Liver (tissue), 9 donors: ENCODE measurements around the gene TMEM131. TPM values are rescaled to one million over a fixed set of nuclear protein-coding genes. Genes with fewer than 3 reads are reported as not detected.

Experiments
- DNase-seq: peaks from one replicate; pipeline ENCODE4 v3.0.0-alpha.2; 2017; ENCODE audit warnings: low spot score
- H3K27ac ChIP-seq, 2 donors: one replicate each; pipeline ENCODE4 v1.7.0; 2013; ENCODE audit warnings: inconsistent platforms in 2 of 2, low read length in 2 of 2, control low read depth in 1 of 2, low read depth in 1 of 2, mild to moderate bottlenecking in 1 of 2
- H3K27me3 ChIP-seq, 4 donors: one replicate each; pipeline versions ENCODE4 v1.6.1 to v1.7.0; 2013; ENCODE audit warnings: low read length in 3 of 4, inconsistent platforms in 1 of 4, mild to moderate bottlenecking in 1 of 4, moderate library complexity in 1 of 4; ENCODE audit not compliant: control insufficient read depth in 4 of 4, insufficient read depth in 4 of 4
- H3K36me3 ChIP-seq, 4 donors: one replicate each; pipeline versions ENCODE4 v1.6.1 to v1.7.0; 2013; ENCODE audit warnings: low read length in 3 of 4, mild to moderate bottlenecking in 3 of 4, low read depth in 1 of 4, moderate library complexity in 1 of 4; ENCODE audit not compliant: control insufficient read depth in 4 of 4, insufficient read depth in 3 of 4
- H3K4me1 ChIP-seq, 4 donors: one replicate each; pipeline versions ENCODE4 v1.6.1 to v1.7.0; 2013; ENCODE audit warnings: low read length in 3 of 4, mild to moderate bottlenecking in 3 of 4, moderate library complexity in 1 of 4; ENCODE audit not compliant: control insufficient read depth in 4 of 4, insufficient read depth in 4 of 4
- H3K4me3 ChIP-seq, 3 donors: one replicate each; pipeline versions ENCODE4 v1.6.1 to v1.7.0; 2013; ENCODE audit warnings: low read length in 3 of 3, control low read depth in 1 of 3, low read depth in 1 of 3, mild to moderate bottlenecking in 1 of 3
- H3K9ac ChIP-seq, 2 donors: one replicate each; pipeline ENCODE4 v1.7.0; 2013; ENCODE audit warnings: low read length in 2 of 2, mild to moderate bottlenecking in 2 of 2, moderate library complexity in 2 of 2, control low read depth in 1 of 2, low read depth in 1 of 2
- H3K9me3 ChIP-seq, 4 donors: one replicate each; pipeline versions ENCODE4 v1.6.1 to v1.7.0; 2013; ENCODE audit warnings: low read length in 3 of 4; ENCODE audit not compliant: control insufficient read depth in 4 of 4
- CTCF ChIP-seq: fragments of 150-350 bp; IDR thresholded peaks from 2 replicates; pipeline ENCODE4 v1.5.1; 2017; ENCODE audit warnings: improper control_type of control experiment, low read depth, low read length; ENCODE audit not compliant: missing input control
- EGR1 ChIP-seq, 2 donors: IDR thresholded peaks; 2 replicates each; pipeline ENCODE4 v1.6.1; 2016 to 2018; ENCODE audit warnings: antibody characterized with exemption in 2 of 2, low read depth in 2 of 2
- FOXA1 ChIP-seq: IDR thresholded peaks from 2 replicates; pipeline ENCODE4 v1.6.1; 2016; ENCODE audit warnings: antibody characterized with exemption
- GABPA ChIP-seq, 2 donors: IDR thresholded peaks in 1 of 2; conservative IDR thresholded peaks in 1 of 2; 2 replicates each; pipeline ENCODE4 v1.6.1; 2016; ENCODE audit warnings: antibody characterized with exemption in 2 of 2, mild to moderate bottlenecking in 1 of 2, moderate library complexity in 1 of 2
- HNF4G ChIP-seq: IDR thresholded peaks from 2 replicates; pipeline ENCODE4 v1.6.1; 2016; ENCODE audit warnings: antibody characterized with exemption
- JUND ChIP-seq, 2 donors: IDR thresholded peaks; 2 replicates each; pipeline ENCODE4 v1.6.1; 2016; ENCODE audit warnings: antibody characterized with exemption in 2 of 2
- NR2F2 ChIP-seq: IDR thresholded peaks from 2 replicates; pipeline ENCODE4 v1.6.1; 2016; ENCODE audit warnings: antibody characterized with exemption
- RAD21 ChIP-seq, 2 donors: IDR thresholded peaks; 2 replicates each; pipeline ENCODE4 v1.6.1; 2016; ENCODE audit warnings: antibody characterized with exemption in 2 of 2, mild to moderate bottlenecking in 2 of 2
- REST ChIP-seq: IDR thresholded peaks from 2 replicates; pipeline ENCODE4 v1.6.1; 2016; ENCODE audit warnings: antibody characterized with exemption, mild to moderate bottlenecking
- RXRA ChIP-seq, 2 donors: IDR thresholded peaks; 2 replicates each; pipeline ENCODE4 v1.6.1; 2017 to 2018; ENCODE audit warnings: antibody characterized with exemption in 2 of 2, mild to moderate bottlenecking in 1 of 2
- TAF1 ChIP-seq: conservative IDR thresholded peaks from 2 replicates; pipeline ENCODE4 v1.6.1; 2016; ENCODE audit warnings: antibody characterized with exemption, mild to moderate bottlenecking
- ZBTB33 ChIP-seq: IDR thresholded peaks from 2 replicates; pipeline ENCODE4 v1.6.1; 2016; ENCODE audit warnings: antibody characterized with exemption
- WGBS: extraction: QIAGEN DNeasy Blood & Tissue Kit; methylation state at CpG from one replicate; pipeline ENCODE4 v1.1.7; 2013; 5-methylcytosine and 5-hydroxymethylcytosine counted together
- polyA plus RNA-seq, 2 donors: library from polyadenylated mRNA; stranded (reverse) in 1 of 2; unstranded in 1 of 2; fragments of 200-250 nt in 1 of 2; fragments of >200 nt in 1 of 2; fragmentation: Nextera tagmentation in 1 of 2; extraction: Ambion mirVana in 1 of 2; gene quantifications; one replicate each; pipeline versions ENCODE4 v1.2.1 to v1.2.3, GENCODE V29; 2013 to 2015
- total RNA-seq, 2 donors: library from RNA; depleted of rRNA; stranded (reverse); fragments of >200 nt; gene quantifications; one replicate each; pipeline ENCODE4 v1.2.3, GENCODE V29; 2014
- donor health status: healthy.
- donor health status: healthy.
- donor health status: healthy.
- donor health status: healthy.
- donor health status: healthy.

The TMEM131 gene
- total and polyA plus RNA-seq, 4 donors = 6.1 to 22.8 (median 11.2) TPM

GRCh38 chr2:97764559-97765263 is 231.0 kb downstream of the TMEM131 start:
- Histone ChIP-seq H3K4me3 (no peak overlapping the region), H3K9ac (no peak overlapping the region), H3K9me3 (no peaks in the 10 kb centered on the region), H3K36me3 (peaks cover 10 to 52% (median 31%) of the 10 kb centered on the region in 4 donors), H3K4me1 (no peaks in the 10 kb centered on the region), H3K27me3 (no peaks in the 10 kb centered on the region), H3K27ac (no peak overlapping the region)
- TF ChIP-seq GABPA (IDR thresholded peaks at IDR 0.05 in 1 of 2, conservative IDR thresholded peaks at IDR 0.05 in 1 of 2) (no peak), CTCF (no peak), RAD21 (IDR thresholded peaks at IDR 0.05) (no peak), ZBTB33 (no peak), FOXA1 (no peak), REST (no peak), JUND (IDR thresholded peaks at IDR 0.05) (no peak)
- 94% methylated on average over 11 of the region's 11 CpGs for WGBS
- no peak for DNase-seq

- Histone ChIP-seq H3K36me3 (peaks cover 12 to 66% (median 40%) of the 10 kb centered on the region in 4 donors), H3K9me3 (no peaks in the 10 kb centered on the region), H3K27me3 (no peaks in the 10 kb centered on the region), H3K9ac (no peak overlapping the region), H3K4me1 (no peaks in the 10 kb centered on the region), H3K4me3 (no peak overlapping the region), H3K27ac (no peak overlapping the region)
- WGBS = 93% methylated on average over 20 of the region's 20 CpGs
- no peak for DNase-seq
- no peak for TF ChIP-seq TAF1
- no peak for TF ChIP-seq NR2F2
- no peak for TF ChIP-seq EGR1 (IDR thresholded peaks at IDR 0.05; ENCODE audit: low read depth in 2 of 2)
- no peak for TF ChIP-seq RXRA (IDR thresholded peaks at IDR 0.05)
- no peak for TF ChIP-seq HNF4G
Observed at GRCh38 chr2:97763176-97763845, 232.4 kb downstream of the TMEM131 start.
